Transverse colon (tissue), 4 donors: ENCODE data around the gene EFNA4. TPM values are rescaled to one million over a fixed set of nuclear protein-coding genes. Genes with fewer than 3 reads are reported as not detected.

Source experiments
- DNase-seq: peaks from one replicate; pipeline ENCODE4 v3.0.0-alpha.2; 2019
- H3K27ac ChIP-seq, 4 donors: fragments of 200-600 bp; sonication (generic); 2 replicates each; pipeline ENCODE4 v1.5.1; 2016 to 2018; ENCODE audit warnings: inconsistent platforms in 4 of 4
- H3K27me3 ChIP-seq: fragments of 200-600 bp; sonication (generic); 2 replicates; pipeline ENCODE4 v1.5.1; 2017; ENCODE audit warnings: inconsistent platforms
- H3K36me3 ChIP-seq, 4 donors: fragments of 200-600 bp; sonication (generic); 2 replicates each; pipeline ENCODE4 v1.5.1; 2017 to 2019; ENCODE audit warnings: inconsistent platforms in 4 of 4
- H3K4me1 ChIP-seq, 4 donors: fragments of 200-600 bp; sonication (generic); 2 replicates each; pipeline ENCODE4 v1.5.1; 2017 to 2020; ENCODE audit warnings: inconsistent platforms in 4 of 4
- H3K4me3 ChIP-seq, 4 donors: fragments of 200-600 bp; sonication (generic); 1 replicate in 1 of 4; 2 replicates in 3 of 4; pipeline versions ENCODE4 v1.5.1 to v1.6.1; 2017 to 2019; ENCODE audit warnings: inconsistent platforms in 4 of 4
- H3K9me3 ChIP-seq, 2 donors: fragments of 200-600 bp; sonication (generic); 2 replicates each; pipeline ENCODE4 v1.5.1; 2017 to 2019; ENCODE audit warnings: inconsistent platforms in 2 of 2
- EP300 ChIP-seq: sonication (generic); formaldehyde crosslinking; IDR thresholded peaks from one replicate; pipeline ENCODE4 v1.6.1; 2017; ENCODE audit warnings: antibody characterized with exemption, low read depth
- POLR2A ChIP-seq: fragments of 450-650 bp; IDR thresholded peaks from one replicate; pipeline ENCODE4 v1.6.1; 2016; ENCODE audit warnings: antibody characterized with exemption, mild to moderate bottlenecking, moderate library complexity
- POLR2AphosphoS5 ChIP-seq, 3 donors: sonication (generic); formaldehyde crosslinking; IDR thresholded peaks; one replicate each; pipeline ENCODE4 v1.6.1; 2016; ENCODE audit warnings: antibody characterized with exemption in 3 of 3
- WGBS, 2 donors: methylation state at CpG; one replicate each; pipeline ENCODE4 v1.1.5; 2018; ENCODE audit warnings: low coverage in 1 of 2; 5-methylcytosine and 5-hydroxymethylcytosine counted together
- in situ Hi-C, 4 donors: fragments of 200-750 bp; cut with MboI; loops; one replicate each; pipeline versions ENCODE4 v1.15.0 to v1.15.1; 2017; ENCODE audit warnings: low sequenced_read_pairs in 3 of 4, low pct_ligation_motif_present in 1 of 4, low pct_unique_long_range_greater_than_20kb in 1 of 4
- intact Hi-C: fragments of 100-400 bp; cut with DNase I; formaldehyde crosslinking; loops from one replicate; pipeline ENCODE4 v1.15.1; 2023; ENCODE audit warnings: low total_unique reads
- total RNA-seq, 4 donors: library from RNA; depleted of rRNA; stranded (reverse); fragments of >200 nt; gene quantifications; one replicate each; pipeline ENCODE4 v1.1.0, GENCODE V29; 2016
- TF ChIP-seq, protein P1 (sequence below), 5 experiments: fragments of 200-600 bp in 3 of 5; fragments of 450-650 bp in 2 of 5; sonication (generic) in 3 of 5; IDR thresholded peaks; 1 replicate in 2 of 5; 2 replicates in 3 of 5; pipeline ENCODE4 v1.5.1; 2016 to 2017; ENCODE audit warnings: antibody characterized with exemption in 5 of 5, inconsistent platforms in 3 of 5, mild to moderate bottlenecking in 2 of 5, moderate library complexity in 1 of 5

Gene EFNA4
- total RNA-seq, 4 donors from 2014 or later: 18.3 to 57.2 (median 37.2) TPM

DNA sequence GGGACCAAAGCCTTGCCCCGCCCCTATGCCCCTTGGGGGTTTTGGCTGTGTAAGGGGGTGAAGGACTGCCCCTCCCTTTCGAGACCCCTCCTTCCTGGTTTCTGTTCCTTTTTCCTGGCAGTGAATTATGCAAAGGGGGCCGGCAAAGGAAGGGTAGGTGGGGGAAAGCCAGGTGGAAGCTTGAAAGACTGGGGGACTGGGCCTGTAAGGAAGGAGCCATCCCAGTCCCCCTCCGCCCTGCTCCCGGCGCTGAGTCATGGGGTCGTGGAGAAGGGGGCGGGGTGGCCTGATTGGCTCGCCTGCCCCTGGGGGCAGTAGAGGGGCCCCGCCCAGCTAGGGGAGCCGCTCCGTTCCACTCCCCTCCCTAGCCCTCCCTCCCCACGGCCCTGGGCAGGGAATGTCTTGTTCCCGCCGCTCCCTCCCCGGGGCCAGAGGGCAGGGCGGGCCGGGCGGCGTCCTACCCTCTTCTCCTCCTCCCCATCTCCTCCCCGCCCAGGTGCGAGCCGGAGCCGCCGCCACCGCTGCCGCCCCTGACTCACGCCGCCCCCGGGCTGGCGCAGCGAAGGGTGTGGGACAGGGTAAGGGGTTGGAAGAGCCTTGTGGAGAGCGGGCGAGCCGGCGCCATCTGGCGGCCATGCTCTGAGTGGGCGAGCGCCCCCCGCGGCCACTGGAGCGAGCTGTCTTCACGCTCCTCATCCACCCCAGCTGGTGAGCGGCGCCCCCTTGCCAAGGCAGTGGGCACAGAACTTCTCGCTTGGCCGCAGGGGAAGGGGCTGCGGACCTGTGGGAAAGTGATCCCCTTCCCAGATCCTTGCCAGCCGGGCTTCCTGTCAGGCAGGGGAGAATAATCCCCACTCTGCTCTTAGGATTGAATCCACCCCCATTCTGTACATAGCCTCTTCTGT is 46.2 kb upstream of the EFNA4 start:
- no peaks in the 10 kb centered on the region for H3K27me3 ChIP-seq
- peaks cover 28 to 46% (median 36%) of the 10 kb centered on the region in 4 donors for H3K4me1 ChIP-seq
- peak overlapping the region; percentile 85 to 96 (median 91) for H3K27ac ChIP-seq
- intact Hi-C loops: no loop called here
- peak; percentile 96 for DNase-seq
- in situ Hi-C loops: no loop called here
- TF ChIP-seq, protein P1, sequence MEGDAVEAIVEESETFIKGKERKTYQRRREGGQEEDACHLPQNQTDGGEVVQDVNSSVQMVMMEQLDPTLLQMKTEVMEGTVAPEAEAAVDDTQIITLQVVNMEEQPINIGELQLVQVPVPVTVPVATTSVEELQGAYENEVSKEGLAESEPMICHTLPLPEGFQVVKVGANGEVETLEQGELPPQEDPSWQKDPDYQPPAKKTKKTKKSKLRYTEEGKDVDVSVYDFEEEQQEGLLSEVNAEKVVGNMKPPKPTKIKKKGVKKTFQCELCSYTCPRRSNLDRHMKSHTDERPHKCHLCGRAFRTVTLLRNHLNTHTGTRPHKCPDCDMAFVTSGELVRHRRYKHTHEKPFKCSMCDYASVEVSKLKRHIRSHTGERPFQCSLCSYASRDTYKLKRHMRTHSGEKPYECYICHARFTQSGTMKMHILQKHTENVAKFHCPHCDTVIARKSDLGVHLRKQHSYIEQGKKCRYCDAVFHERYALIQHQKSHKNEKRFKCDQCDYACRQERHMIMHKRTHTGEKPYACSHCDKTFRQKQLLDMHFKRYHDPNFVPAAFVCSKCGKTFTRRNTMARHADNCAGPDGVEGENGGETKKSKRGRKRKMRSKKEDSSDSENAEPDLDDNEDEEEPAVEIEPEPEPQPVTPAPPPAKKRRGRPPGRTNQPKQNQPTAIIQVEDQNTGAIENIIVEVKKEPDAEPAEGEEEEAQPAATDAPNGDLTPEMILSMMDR (IDR thresholded peaks at IDR 0.05): peak; percentile 97 to 100 (median 99)
- TF ChIP-seq POLR2A (peak; percentile 58), EP300 (peak; percentile 100), POLR2AphosphoS5 (IDR thresholded peaks at IDR 0.05) (peak; percentile 71 to 97 (median 94))
- no peaks in the 10 kb centered on the region for H3K9me3 ChIP-seq
- H3K36me3 ChIP-seq: peaks cover 0 to 12% (median 2%) of the 10 kb centered on the region in 4 donors
- 0 to 2% methylated on average over 7 to 20 of the region's 49 CpGs for WGBS, 2 donors
- H3K4me3 ChIP-seq: peak overlapping the region; percentile 17 to 40 (median 33)

DNA sequence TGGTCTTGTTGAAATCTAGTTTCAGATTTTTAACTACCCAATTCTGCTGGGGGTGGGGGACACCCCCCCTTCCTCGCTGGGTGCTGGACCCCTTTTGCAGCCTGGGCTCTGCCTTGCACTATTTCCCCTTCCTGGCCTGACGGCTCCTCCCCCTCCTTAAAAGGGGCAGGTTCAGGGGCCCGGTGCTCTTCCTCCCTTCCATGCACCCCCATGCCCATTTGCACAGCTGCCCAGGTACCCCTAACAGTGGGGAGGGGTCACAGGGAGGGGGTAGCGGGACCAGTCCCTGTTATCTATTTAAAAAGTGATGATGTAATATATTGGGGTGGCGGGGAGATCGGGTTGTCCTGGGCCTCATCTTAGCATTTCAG is 45.6 kb upstream of the EFNA4 start:
- H3K36me3 ChIP-seq: peaks cover 0 to 12% (median 2%) of the 10 kb centered on the region in 4 donors
- intact Hi-C loops: no loop called here
- peaks cover 23 to 39% (median 32%) of the 10 kb centered on the region in 4 donors for H3K4me1 ChIP-seq
- peak overlapping the region; percentile 85 to 96 (median 91) for H3K27ac ChIP-seq
- H3K27me3 ChIP-seq: no peaks in the 10 kb centered on the region
- H3K9me3 ChIP-seq: no peaks in the 10 kb centered on the region
- H3K4me3 ChIP-seq: peak overlapping the region; percentile 17 to 40 (median 27)
- in situ Hi-C loops: no loop called here
- WGBS, 2 donors: 51 to 80% methylated on average over 1 to 6 of the region's 6 CpGs
- DNase-seq: no peak
- TF ChIP-seq POLR2AphosphoS5 (IDR thresholded peaks at IDR 0.05): no peak
- TF ChIP-seq, protein P1 (IDR thresholded peaks at IDR 0.05): no peak

GRCh38 chr1:155018617-155019348 is 44.8 kb upstream of the EFNA4 start:
- Histone ChIP-seq H3K27ac (peak overlapping the region in 2 of 4 donors; percentile 88 to 94), H3K9me3 (no peaks in the 10 kb centered on the region), H3K4me1 (peaks cover 16 to 31% (median 25%) of the 10 kb centered on the region in 4 donors), H3K27me3 (no peaks in the 10 kb centered on the region), H3K36me3 (peaks cover 0 to 12% (median 2%) of the 10 kb centered on the region in 4 donors), H3K4me3 (no peak overlapping the region)
- intact Hi-C loops: no loop called here
- 89 to 100% methylated on average over 1 to 8 of the region's 8 CpGs for WGBS, 2 donors
- in situ Hi-C loops: no loop called here
- no peak for DNase-seq
- no peak for TF ChIP-seq EP300
- peak in 1 of 3 donors; percentile 4 for TF ChIP-seq POLR2AphosphoS5 (IDR thresholded peaks at IDR 0.05)
- no peak for TF ChIP-seq POLR2A

DNA sequence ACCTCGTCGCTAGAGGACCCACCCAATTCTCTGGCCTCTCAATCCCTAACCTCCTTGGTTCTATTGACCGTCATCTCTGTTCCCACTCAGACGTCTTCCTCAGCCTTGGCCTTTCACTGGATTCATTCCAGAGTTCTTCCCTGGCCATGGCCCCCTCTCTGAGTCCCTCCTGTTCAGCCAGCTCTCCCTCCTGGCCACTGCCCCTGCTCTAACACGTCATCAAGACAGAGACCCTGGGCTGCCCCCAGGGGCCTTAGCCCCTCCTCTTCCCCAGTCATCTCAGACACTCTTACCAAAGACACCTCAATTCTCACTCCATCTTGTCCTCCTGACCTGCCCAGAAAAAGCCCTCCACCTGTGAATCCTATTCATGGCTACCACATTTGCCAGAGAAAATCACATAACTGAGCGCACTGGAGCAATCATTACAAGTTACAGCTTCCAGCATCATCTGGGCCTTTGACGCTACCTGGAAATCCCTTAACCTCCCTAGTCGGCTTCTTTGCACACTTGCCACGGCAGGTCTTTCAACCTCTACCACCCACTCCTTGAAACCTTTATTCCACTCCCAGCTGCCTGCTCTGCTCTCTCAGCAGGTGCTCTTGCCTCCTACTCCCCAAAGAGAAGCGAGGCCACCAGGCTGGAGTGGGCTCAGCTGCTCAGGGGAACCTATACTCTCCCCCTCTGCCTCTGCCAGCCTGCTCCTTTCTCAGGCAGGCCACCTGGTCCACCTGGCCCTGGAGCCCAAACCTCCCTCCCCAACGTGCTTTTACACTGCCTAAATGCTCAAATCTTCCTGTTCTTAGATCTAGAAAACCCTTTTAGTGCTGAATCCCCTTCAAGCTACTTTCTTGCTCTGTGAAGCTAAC is 43.9 kb upstream of the EFNA4 start:
- no peak overlapping the region for H3K27ac ChIP-seq
- no peak for DNase-seq
- peaks cover 0 to 10% (median 2%) of the 10 kb centered on the region in 4 donors for H3K36me3 ChIP-seq
- peaks cover 16 to 29% (median 23%) of the 10 kb centered on the region in 4 donors for H3K4me1 ChIP-seq
- no peak overlapping the region for H3K4me3 ChIP-seq
- WGBS, 2 donors: 67 to 76% methylated on average over 6 to 11 of the region's 11 CpGs
- H3K9me3 ChIP-seq: no peaks in the 10 kb centered on the region
- H3K27me3 ChIP-seq: no peaks in the 10 kb centered on the region
- in situ Hi-C loops (no loop called here), intact Hi-C loops (no loop called here)
- TF ChIP-seq POLR2A: no peak
- TF ChIP-seq, protein P1 (IDR thresholded peaks at IDR 0.05): no peak
- TF ChIP-seq EP300: no peak
- TF ChIP-seq POLR2AphosphoS5 (IDR thresholded peaks at IDR 0.05): no peak
